ENCODE data around the gene ZNF532.
A peak's percentile ranks its signal among the peaks of the same experiment; 100 is the strongest.
"Not testable (repeated sequence)": the region's sequence is repeated elsewhere in the genome, so short reads cannot be mapped to it uniquely, and the experiment has no call there.

Gene ZNF532

GRCh38 chr18:58864146-58865032 is at the start of gene ZNF532:
Gene ZNF532, plus strand, starts transcription at chr18:58864877. CDS start in a region left out here.
- H3K4me3 ChIP-seq (ENCODE audit: low read depth, low read length): no peak within 1 kb of the TSS
- DNase-seq (ENCODE audit: low read depth): peak; percentile 5
- no peak for TF ChIP-seq MYC (IDR thresholded peaks at IDR 0.05; ENCODE audit: low read depth, low read length)
- no peak for TF ChIP-seq CTCF (IDR thresholded peaks at IDR 0.05; ENCODE audit: low read depth, low read length)
- no peak for TF ChIP-seq POLR2A (IDR thresholded peaks at IDR 0.05; ENCODE audit: extremely low read depth, insufficient read length)
- TF ChIP-seq MAX (IDR thresholded peaks at IDR 0.05; ENCODE audit: low read depth, low read length): no peak

GRCh38 chr18:58819051-58819450 is 45.6 kb upstream of the ZNF532 start:
- H3K4me3 ChIP-seq (ENCODE audit: low read depth, low read length): no peak overlapping the region
- DNase-seq (ENCODE audit: low read depth): no peak
- TF ChIP-seq POLR2A (IDR thresholded peaks at IDR 0.05; ENCODE audit: extremely low read depth, insufficient read length) (no peak), MAX (IDR thresholded peaks at IDR 0.05; ENCODE audit: low read depth, low read length) (no peak), CTCF (IDR thresholded peaks at IDR 0.05; ENCODE audit: low read depth, low read length) (no peak), MYC (IDR thresholded peaks at IDR 0.05; ENCODE audit: low read depth, low read length) (no peak)

- DNase-seq (ENCODE audit: low read depth): no peak
- TF ChIP-seq POLR2A (IDR thresholded peaks at IDR 0.05; ENCODE audit: extremely low read depth, insufficient read length) (no peak), CTCF (IDR thresholded peaks at IDR 0.05; ENCODE audit: low read depth, low read length) (no peak), MYC (IDR thresholded peaks at IDR 0.05; ENCODE audit: low read depth, low read length) (no peak), MAX (IDR thresholded peaks at IDR 0.05; ENCODE audit: low read depth, low read length) (no peak)
Observed at GRCh38 chr18:58820251-58820650, 44.4 kb upstream of the ZNF532 start.

GRCh38 chr18:58822944-58823343 is 41.7 kb upstream of the ZNF532 start:
- no peak overlapping the region for H3K4me3 ChIP-seq (ENCODE audit: low read depth, low read length)
- no peak for DNase-seq (ENCODE audit: low read depth)
- no peak for TF ChIP-seq MYC (IDR thresholded peaks at IDR 0.05; ENCODE audit: low read depth, low read length)
- TF ChIP-seq CTCF (IDR thresholded peaks at IDR 0.05; ENCODE audit: low read depth, low read length): no peak
- no peak for TF ChIP-seq MAX (IDR thresholded peaks at IDR 0.05; ENCODE audit: low read depth, low read length)
- no peak for TF ChIP-seq POLR2A (IDR thresholded peaks at IDR 0.05; ENCODE audit: extremely low read depth, insufficient read length)

More at GRCh38 chr18:58820251-58820650, 44.4 kb upstream of the ZNF532 start:
- no peak overlapping the region for H3K4me3 ChIP-seq (ENCODE audit: low read depth, low read length)

- DNase-seq (ENCODE audit: low read depth): no peak
- TF ChIP-seq MYC (IDR thresholded peaks at IDR 0.05; ENCODE audit: low read depth, low read length) (no peak), MAX (IDR thresholded peaks at IDR 0.05; ENCODE audit: low read depth, low read length) (no peak), POLR2A (IDR thresholded peaks at IDR 0.05; ENCODE audit: extremely low read depth, insufficient read length) (no peak), CTCF (IDR thresholded peaks at IDR 0.05; ENCODE audit: low read depth, low read length) (no peak)
- no peak overlapping the region for H3K4me3 ChIP-seq (ENCODE audit: low read depth, low read length)
Observed at GRCh38 chr18:58823412-58823811, 41.3 kb upstream of the ZNF532 start.

- not testable (repeated sequence) for H3K4me3 ChIP-seq (ENCODE audit: low read depth, low read length); DNase-seq (ENCODE audit: low read depth)
Observed at GRCh38 chr18:58826926-58827325, 37.8 kb upstream of the ZNF532 start.
